ENCODE data around the gene NFAT5. TPM values are rescaled to one million over a fixed set of nuclear protein-coding genes. Genes with fewer than 3 reads are reported as not detected.

The NFAT5 gene
- total RNA-seq, 1 donor from 2014 or later: 14.3 TPM

DNA sequence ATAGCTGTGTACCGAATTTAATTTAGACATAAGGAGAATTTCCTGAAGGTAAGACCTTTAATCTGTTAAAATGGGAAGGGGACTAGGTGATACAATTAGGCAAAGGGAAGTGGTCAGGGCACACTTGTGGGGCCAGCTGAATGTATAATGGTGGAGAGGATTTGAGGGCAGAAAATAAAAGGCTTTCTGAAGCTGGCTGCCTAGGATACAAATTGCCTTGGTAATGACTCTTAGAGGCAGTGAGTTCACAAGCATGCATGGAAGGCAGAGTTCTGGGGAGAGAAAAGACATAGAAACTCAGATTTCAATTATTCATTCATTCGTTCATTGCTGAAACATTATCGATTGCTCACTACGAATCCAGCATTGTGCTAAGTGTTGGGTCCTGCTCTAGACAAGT lies 12.4 kb upstream of the NFAT5 start:
- Histone ChIP-seq H3K4me3 (no peak overlapping the region), H3K9me3 (ENCODE audit: low read depth) (no peaks in the 10 kb centered on the region), H3K4me1 (no peaks in the 10 kb centered on the region), H3K4me2 (no peak overlapping the region), H3K9ac (no peak overlapping the region), H4K20me1 (ENCODE audit: low read depth) (no peaks in the 10 kb centered on the region), H3K36me3 (no peaks in the 10 kb centered on the region), H3K27me3 (no peaks in the 10 kb centered on the region), H3K79me2 (ENCODE audit: low read depth) (no peaks in the 10 kb centered on the region), H3K27ac (no peak overlapping the region), H2AFZ (replicated peaks) (no peak overlapping the region), H3F3A (ENCODE audit: low read depth) (no peaks in the 10 kb centered on the region)
- H3K4me1 Mint-ChIP-seq: peaks cover 6% of the 10 kb centered on the region
- H3K36me3 Mint-ChIP-seq: peaks cover 1% of the 10 kb centered on the region
- no peaks in the 10 kb centered on the region for H3K9me3 Mint-ChIP-seq
- peaks cover 6% of the 10 kb centered on the region for H3K27me3 Mint-ChIP-seq (ENCODE audit: insufficient read depth, low read depth)
- no peak overlapping the region for H3K4me3 Mint-ChIP-seq
- DNase-seq (ENCODE audit: low spot score): no peak
- TF ChIP-seq EZH2phosphoT487 (IDR thresholded peaks at IDR 0.05) (no peak), EZH2 (IDR thresholded peaks at IDR 0.05) (no peak)
- TF ChIP-seq, protein P1, sequence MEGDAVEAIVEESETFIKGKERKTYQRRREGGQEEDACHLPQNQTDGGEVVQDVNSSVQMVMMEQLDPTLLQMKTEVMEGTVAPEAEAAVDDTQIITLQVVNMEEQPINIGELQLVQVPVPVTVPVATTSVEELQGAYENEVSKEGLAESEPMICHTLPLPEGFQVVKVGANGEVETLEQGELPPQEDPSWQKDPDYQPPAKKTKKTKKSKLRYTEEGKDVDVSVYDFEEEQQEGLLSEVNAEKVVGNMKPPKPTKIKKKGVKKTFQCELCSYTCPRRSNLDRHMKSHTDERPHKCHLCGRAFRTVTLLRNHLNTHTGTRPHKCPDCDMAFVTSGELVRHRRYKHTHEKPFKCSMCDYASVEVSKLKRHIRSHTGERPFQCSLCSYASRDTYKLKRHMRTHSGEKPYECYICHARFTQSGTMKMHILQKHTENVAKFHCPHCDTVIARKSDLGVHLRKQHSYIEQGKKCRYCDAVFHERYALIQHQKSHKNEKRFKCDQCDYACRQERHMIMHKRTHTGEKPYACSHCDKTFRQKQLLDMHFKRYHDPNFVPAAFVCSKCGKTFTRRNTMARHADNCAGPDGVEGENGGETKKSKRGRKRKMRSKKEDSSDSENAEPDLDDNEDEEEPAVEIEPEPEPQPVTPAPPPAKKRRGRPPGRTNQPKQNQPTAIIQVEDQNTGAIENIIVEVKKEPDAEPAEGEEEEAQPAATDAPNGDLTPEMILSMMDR (IDR thresholded peaks at IDR 0.05): no peak
- no peak overlapping the region for H3K27ac Mint-ChIP-seq

DNA sequence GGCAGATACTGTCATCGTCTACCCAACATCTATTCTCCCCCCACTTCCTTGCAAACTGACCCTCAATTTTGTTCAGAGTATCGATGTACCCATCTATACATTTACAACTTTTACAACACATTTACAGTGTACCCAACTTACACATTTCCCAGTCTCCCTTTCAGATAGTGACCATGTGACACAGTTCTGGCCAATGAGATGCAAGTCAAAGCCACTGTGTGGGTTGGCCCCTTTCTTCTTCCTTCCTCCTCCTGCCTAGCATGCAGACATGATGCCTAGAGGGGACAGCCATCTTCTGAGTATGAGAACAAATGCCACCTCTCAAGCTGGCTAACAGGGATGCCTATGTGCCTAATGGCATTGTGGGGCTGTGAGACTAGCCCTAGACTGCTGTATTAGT lies 11.3 kb upstream of the NFAT5 start:
- DNase-seq (ENCODE audit: low spot score): no peak
- H3K9ac ChIP-seq: no peak overlapping the region
- no peaks in the 10 kb centered on the region for H3F3A ChIP-seq (ENCODE audit: low read depth)
- no peak overlapping the region for H3K4me2 ChIP-seq
- Mint-ChIP-seq H3K9me3 (no peaks in the 10 kb centered on the region), H3K4me3 (no peak overlapping the region), H3K36me3 (peaks cover 1% of the 10 kb centered on the region), H3K27ac (no peak overlapping the region), H3K27me3 (ENCODE audit: insufficient read depth, low read depth) (peaks cover 8% of the 10 kb centered on the region), H3K4me1 (peaks cover 6% of the 10 kb centered on the region)
- no peak overlapping the region for H3K4me3 ChIP-seq
- no peaks in the 10 kb centered on the region for H4K20me1 ChIP-seq (ENCODE audit: low read depth)
- no peaks in the 10 kb centered on the region for H3K36me3 ChIP-seq
- no peaks in the 10 kb centered on the region for H3K4me1 ChIP-seq
- H3K27ac ChIP-seq: no peak overlapping the region
- H2AFZ ChIP-seq (replicated peaks): no peak overlapping the region
- no peaks in the 10 kb centered on the region for H3K27me3 ChIP-seq
- TF ChIP-seq, protein P1 (IDR thresholded peaks at IDR 0.05): no peak
- TF ChIP-seq EZH2phosphoT487 (IDR thresholded peaks at IDR 0.05) (no peak), EZH2 (IDR thresholded peaks at IDR 0.05) (no peak)
- no peaks in the 10 kb centered on the region for H3K9me3 ChIP-seq (ENCODE audit: low read depth)
- H3K79me2 ChIP-seq (ENCODE audit: low read depth): no peaks in the 10 kb centered on the region

- Histone ChIP-seq H3K27me3 (no peaks in the 10 kb centered on the region), H2AFZ (replicated peaks) (no peak overlapping the region), H3K4me1 (no peaks in the 10 kb centered on the region), H3K79me2 (ENCODE audit: low read depth) (no peaks in the 10 kb centered on the region), H3K4me2 (no peak overlapping the region), H3K4me3 (no peak overlapping the region), H3K9ac (no peak overlapping the region), H4K20me1 (ENCODE audit: low read depth) (no peaks in the 10 kb centered on the region), H3K36me3 (no peaks in the 10 kb centered on the region), H3K9me3 (ENCODE audit: low read depth) (no peaks in the 10 kb centered on the region), H3K27ac (no peak overlapping the region), H3F3A (ENCODE audit: low read depth) (no peaks in the 10 kb centered on the region)
- H3K9me3 Mint-ChIP-seq: no peaks in the 10 kb centered on the region
- H3K4me1 Mint-ChIP-seq: peaks cover 6% of the 10 kb centered on the region
- no peak for DNase-seq (ENCODE audit: low spot score)
- H3K36me3 Mint-ChIP-seq: peaks cover 1% of the 10 kb centered on the region
- TF ChIP-seq EZH2 (IDR thresholded peaks at IDR 0.05) (no peak), EZH2phosphoT487 (IDR thresholded peaks at IDR 0.05) (no peak)
- TF ChIP-seq, protein P1 (IDR thresholded peaks at IDR 0.05): no peak
- no peak overlapping the region for H3K27ac Mint-ChIP-seq
- no peak overlapping the region for H3K4me3 Mint-ChIP-seq
- peaks cover 8% of the 10 kb centered on the region for H3K27me3 Mint-ChIP-seq (ENCODE audit: insufficient read depth, low read depth)
Measured at GRCh38 chr16:69555437-69555836, 10.3 kb upstream of the NFAT5 start.

All from neural progenitor cell (in vitro differentiated cells).